Kidney (tissue), 14 donors: Measurements from ENCODE around the gene MYO7B. TPM values are rescaled to one million over a fixed set of nuclear protein-coding genes. Genes with fewer than 3 reads are reported as not detected.

ENCODE experiments used
- DNase-seq, 5 donors: peaks; one replicate each; pipeline ENCODE4 v3.0.0-alpha.2; 2013 to 2020
- FAIRE-seq: peaks from 2 replicates; lab custom pipeline; 2012; peaks lifted over from hg19 to GRCh38; lab: Jason Lieb, UNC
- H3K27ac ChIP-seq, 2 donors: one replicate each; pipeline ENCODE4 v1.7.0; 2013; ENCODE audit warnings: low read depth in 2 of 2, low read length in 2 of 2, inconsistent platforms in 1 of 2
- H3K27me3 ChIP-seq: one replicate; pipeline ENCODE4 v1.7.1; 2013; ENCODE audit warnings: low read length, inconsistent platforms; ENCODE audit not compliant: control insufficient read depth, insufficient read depth
- H3K36me3 ChIP-seq, 3 donors: one replicate each; pipeline versions ENCODE4 v1.7.0 to v1.7.1; 2013; ENCODE audit warnings: low read length in 3 of 3, control low read depth in 1 of 3, inconsistent platforms in 1 of 3; ENCODE audit not compliant: insufficient read depth in 3 of 3, control insufficient read depth in 2 of 3
- H3K4me1 ChIP-seq, 3 donors: one replicate each; pipeline versions ENCODE4 v1.7.0 to v1.7.1; 2013; ENCODE audit warnings: low read length in 3 of 3, inconsistent platforms in 1 of 3, low read depth in 1 of 3; ENCODE audit not compliant: control insufficient read depth in 2 of 3, insufficient read depth in 2 of 3
- H3K4me3 ChIP-seq, 3 donors: one replicate each; pipeline versions ENCODE4 v1.7.0 to v1.8.1; 2013; ENCODE audit warnings: low read length in 3 of 3, control low read depth in 1 of 3, inconsistent platforms in 1 of 3
- H3K9ac ChIP-seq, 3 donors: one replicate each; pipeline versions ENCODE4 v1.7.0 to v1.7.1; 2013; ENCODE audit warnings: low read length in 3 of 3, control low read depth in 1 of 3, inconsistent platforms in 1 of 3
- H3K9me3 ChIP-seq, 3 donors: one replicate each; pipeline versions ENCODE4 v1.7.0 to v1.7.1; 2013; ENCODE audit warnings: low read length in 3 of 3, control low read depth in 1 of 3, inconsistent platforms in 1 of 3; ENCODE audit not compliant: control insufficient read depth in 2 of 3, insufficient read depth in 1 of 3
- CTCF ChIP-seq: IDR thresholded peaks from 3 replicates; pipeline ENCODE4 v1.5.1; 2012; ENCODE audit warnings: mild to moderate bottlenecking, moderate library complexity, borderline replicate concordance; ENCODE audit not compliant: insufficient read depth; ENCODE audit errors: extremely low read depth
- intact Hi-C: fragments of 100-400 bp; cut with DNase I; formaldehyde crosslinking; loops from one replicate; pipeline ENCODE4 v1.11.1; 2022
- polyA plus RNA-seq: library from polyadenylated mRNA; stranded (reverse); fragments of 350-450 nt; fragmentation: Illumina TruSeq; extraction: RNeasy Lipid Tissue Mini Kit (QIAGEN cat#74804); gene quantifications from one replicate; pipeline ENCODE4 v1.2.3, GENCODE V29; 2014; ENCODE audit warnings: low read depth, low replicate concordance; ENCODE audit not compliant: insufficient read depth
- total RNA-seq: library from RNA; stranded (reverse); fragmentation: NEBNext Ultra II Directional; extraction: Animal tissue kit (Norgen Biotek cat#: 25700); gene quantifications from one replicate; pipeline ENCODE4 v1.2.1, GENCODE V29; 2021
- donor health status: control.
- donor health status: control.
- donor health status: control.
- donor health status: control.
- donor health status: control.
- donor health status: DM: yes; HTN: yes; CAD: no.
- donor health status: Normal renal cell carcinoma (clear cell type).

MYO7B gene
- total and polyA plus RNA-seq, 2 donors from 2014 or later = 11.0 to 22.2 TPM

DNA sequence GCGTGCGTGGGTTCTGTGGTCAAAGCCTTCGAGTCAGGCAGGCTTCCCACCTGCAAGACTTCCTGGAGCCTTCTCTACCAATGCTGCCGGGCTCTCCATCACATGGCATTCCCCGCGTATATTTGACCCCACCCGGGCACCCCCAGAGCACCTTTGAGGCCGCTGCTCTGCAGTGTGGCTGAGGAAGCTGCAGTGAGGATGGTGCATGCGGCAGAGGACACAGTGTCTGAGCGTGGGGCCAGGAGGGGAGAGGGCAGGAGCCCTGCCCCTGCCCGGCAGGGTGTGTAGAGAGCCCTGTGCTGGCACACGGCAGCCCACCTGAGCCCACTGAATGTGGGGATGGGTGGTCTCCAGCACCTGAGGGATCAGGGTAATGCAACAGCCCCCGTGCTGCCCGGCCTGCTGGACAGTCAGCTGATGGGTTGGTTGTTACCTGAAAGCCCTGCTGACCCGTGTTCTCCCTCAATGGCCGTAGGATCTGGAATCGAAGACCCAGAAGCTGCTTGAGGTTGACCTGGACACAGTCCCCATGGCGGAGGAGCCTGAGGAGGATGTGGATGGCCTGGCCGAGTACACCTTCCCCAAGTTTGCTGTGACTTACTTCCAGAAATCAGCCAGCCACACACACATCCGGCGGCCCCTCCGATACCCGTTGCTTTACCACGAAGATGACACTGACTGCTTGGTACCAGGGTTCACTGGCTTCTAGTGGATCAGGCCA is 73.7 kb downstream of the MYO7B start:
- Histone ChIP-seq H3K27ac (no peak overlapping the region), H3K4me1 (peaks cover 0 to 2% (median 0%) of the 10 kb centered on the region in 3 donors), H3K36me3 (no peaks in the 10 kb centered on the region), H3K9ac (no peak overlapping the region), H3K9me3 (peaks cover 0 to 1% (median 0%) of the 10 kb centered on the region in 3 donors), H3K4me3 (no peak overlapping the region), H3K27me3 (no peaks in the 10 kb centered on the region)
- FAIRE-seq = no peak
- no peak for TF ChIP-seq CTCF
- intact Hi-C loops = no loop called here
- no peak for DNase-seq

DNA sequence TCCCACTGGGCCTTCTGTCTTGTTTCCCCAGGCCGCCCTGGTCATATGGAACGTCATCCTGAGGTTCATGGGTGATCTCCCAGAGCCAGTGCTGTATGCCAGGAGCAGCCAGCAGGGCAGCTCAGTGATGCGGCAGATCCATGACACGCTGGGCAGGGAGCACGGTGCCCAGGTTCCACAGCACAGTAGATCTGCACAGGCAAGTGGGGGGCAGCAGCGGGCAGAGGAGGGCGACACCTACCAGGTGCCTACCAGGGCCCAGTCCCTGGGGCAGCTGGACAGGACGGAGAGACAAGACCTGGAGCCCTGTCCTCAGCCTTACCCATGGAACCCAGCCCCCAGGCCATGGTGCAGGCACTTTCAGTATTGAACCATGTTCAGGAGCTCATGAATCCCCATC is 74.3 kb downstream of the MYO7B start:
- TF ChIP-seq CTCF = no peak
- Histone ChIP-seq H3K27me3 (no peaks in the 10 kb centered on the region), H3K9me3 (peaks cover 0 to 2% (median 0%) of the 10 kb centered on the region in 3 donors), H3K9ac (no peak overlapping the region), H3K4me1 (peaks cover 0 to 2% (median 0%) of the 10 kb centered on the region in 3 donors), H3K27ac (no peak overlapping the region), H3K36me3 (no peaks in the 10 kb centered on the region), H3K4me3 (no peak overlapping the region)
- intact Hi-C loops = no loop called here
- DNase-seq = peak in 1 of 5 donors; percentile 18
- no peak for FAIRE-seq

DNA sequence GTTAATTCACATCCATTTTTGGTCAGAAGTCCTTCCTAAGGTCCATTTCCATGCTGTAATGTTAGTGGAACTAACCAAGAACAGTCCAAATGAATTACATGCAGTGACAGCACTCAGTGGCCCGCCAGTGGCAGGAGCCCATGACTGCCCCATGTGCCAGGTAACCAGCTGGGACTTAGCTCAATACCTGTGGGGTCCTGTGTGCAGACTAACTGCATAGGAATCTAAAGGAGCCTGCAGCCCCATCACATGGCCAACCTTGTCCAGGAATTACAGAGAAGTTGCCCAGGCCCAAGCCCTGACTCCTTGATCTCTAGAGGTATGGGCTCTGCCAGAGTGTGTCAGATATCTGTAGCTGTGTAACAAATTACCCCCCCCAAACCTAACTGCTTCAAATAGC is 75.1 kb downstream of the MYO7B start:
- FAIRE-seq (no peak), DNase-seq (no peak)
- Histone ChIP-seq H3K36me3 (no peaks in the 10 kb centered on the region), H3K9me3 (peaks cover 0 to 2% (median 0%) of the 10 kb centered on the region in 3 donors), H3K27ac (no peak overlapping the region), H3K4me1 (peaks cover 0 to 2% (median 0%) of the 10 kb centered on the region in 3 donors), H3K27me3 (no peaks in the 10 kb centered on the region), H3K9ac (no peak overlapping the region), H3K4me3 (no peak overlapping the region)
- intact Hi-C loops = no loop called here
- no peak for TF ChIP-seq CTCF
